ENCODE measurements around the gene PHLDA3.
A peak's percentile ranks its signal among the peaks of the same experiment; 100 is the strongest.

Gene PHLDA3

GRCh38 chr1:201510734-201511133 is 41.7 kb upstream of the PHLDA3 start:
- Mint-ChIP-seq H3K4me1 (peaks cover 45% of the 10 kb centered on the region), H3K4me3 (no peak overlapping the region), H3K27me3 (ENCODE audit: low read depth) (peaks cover 7% of the 10 kb centered on the region), H3K9me3 (no peaks in the 10 kb centered on the region), H3K36me3 (ENCODE audit: low read depth) (no peaks in the 10 kb centered on the region), H3K27ac (peak overlapping the region in 1 of 3 experiments; percentile 97)
- TF ChIP-seq CTCF (IDR thresholded peaks at IDR 0.05; ENCODE audit: unreplicated experiment in 3 of 3): no peak

GRCh38 chr1:201509601-201510374 is 40.8 kb upstream of the PHLDA3 start:
- TF ChIP-seq CTCF (IDR thresholded peaks at IDR 0.05; ENCODE audit: unreplicated experiment in 3 of 3): no peak
- H3K27me3 Mint-ChIP-seq (ENCODE audit: low read depth): peaks cover 7% of the 10 kb centered on the region
- no peaks in the 10 kb centered on the region for H3K9me3 Mint-ChIP-seq
- no peaks in the 10 kb centered on the region for H3K36me3 Mint-ChIP-seq (ENCODE audit: low read depth)
- H3K4me3 Mint-ChIP-seq: no peak overlapping the region
- peaks cover 54% of the 10 kb centered on the region for H3K4me1 Mint-ChIP-seq
- peak overlapping the region in 2 of 3 experiments; percentile 63 to 75 for H3K27ac Mint-ChIP-seq

GRCh38 chr1:201508809-201509208 is 39.8 kb upstream of the PHLDA3 start:
- Mint-ChIP-seq H3K9me3 (no peaks in the 10 kb centered on the region), H3K27ac (peak overlapping the region in 2 of 3 experiments; percentile 63 to 75), H3K4me3 (no peak overlapping the region), H3K27me3 (ENCODE audit: low read depth) (peaks cover 7% of the 10 kb centered on the region), H3K4me1 (peaks cover 60% of the 10 kb centered on the region), H3K36me3 (ENCODE audit: low read depth) (no peaks in the 10 kb centered on the region)
- no peak for TF ChIP-seq CTCF (IDR thresholded peaks at IDR 0.05; ENCODE audit: unreplicated experiment in 3 of 3)

GRCh38 chr1:201507360-201507675 is 38.3 kb upstream of the PHLDA3 start:
- peaks cover 60% of the 10 kb centered on the region for H3K4me1 Mint-ChIP-seq
- no peak for TF ChIP-seq CTCF (IDR thresholded peaks at IDR 0.05; ENCODE audit: unreplicated experiment in 3 of 3)
- peak overlapping the region; percentile 40 to 69 (median 53) for H3K27ac Mint-ChIP-seq
- no peaks in the 10 kb centered on the region for H3K36me3 Mint-ChIP-seq (ENCODE audit: low read depth)
- H3K9me3 Mint-ChIP-seq: no peaks in the 10 kb centered on the region
- peaks cover 7% of the 10 kb centered on the region for H3K27me3 Mint-ChIP-seq (ENCODE audit: low read depth)
- H3K4me3 Mint-ChIP-seq: no peak overlapping the region

- Mint-ChIP-seq H3K4me3 (peak within 1 kb of the TSS; percentile 19 to 51 (median 40)), H3K27me3 (ENCODE audit: low read depth) (peaks cover 7% of the 10 kb centered on the region), H3K4me1 (peaks cover 60% of the 10 kb centered on the region), H3K27ac (peak within 1 kb of the TSS; percentile 91 to 99 (median 96)), H3K9me3 (no peaks in the 10 kb centered on the region), H3K36me3 (ENCODE audit: low read depth) (no peaks in the 10 kb centered on the region)
- no peak for TF ChIP-seq CTCF (IDR thresholded peaks at IDR 0.05; ENCODE audit: unreplicated experiment in 3 of 3)
Observed at GRCh38 chr1:201506557-201507359, 37.8 kb upstream of the PHLDA3 start, which contains the start of gene CSRP1. CSRP1 (minus strand) TSS chr1:201507123; CDS start chr1:201496303, 10,820 bp downstream.
